Endometrium (tissue), 2 donors: Measurements from ENCODE around the gene MAT1A.

Source experiments
- FAIRE-seq: peaks from 2 replicates; lab custom pipeline; 2012; peaks lifted over from hg19 to GRCh38; lab: Jason Lieb, UNC
- donor health status: control.
- donor health status: control.

The MAT1A gene

DNA sequence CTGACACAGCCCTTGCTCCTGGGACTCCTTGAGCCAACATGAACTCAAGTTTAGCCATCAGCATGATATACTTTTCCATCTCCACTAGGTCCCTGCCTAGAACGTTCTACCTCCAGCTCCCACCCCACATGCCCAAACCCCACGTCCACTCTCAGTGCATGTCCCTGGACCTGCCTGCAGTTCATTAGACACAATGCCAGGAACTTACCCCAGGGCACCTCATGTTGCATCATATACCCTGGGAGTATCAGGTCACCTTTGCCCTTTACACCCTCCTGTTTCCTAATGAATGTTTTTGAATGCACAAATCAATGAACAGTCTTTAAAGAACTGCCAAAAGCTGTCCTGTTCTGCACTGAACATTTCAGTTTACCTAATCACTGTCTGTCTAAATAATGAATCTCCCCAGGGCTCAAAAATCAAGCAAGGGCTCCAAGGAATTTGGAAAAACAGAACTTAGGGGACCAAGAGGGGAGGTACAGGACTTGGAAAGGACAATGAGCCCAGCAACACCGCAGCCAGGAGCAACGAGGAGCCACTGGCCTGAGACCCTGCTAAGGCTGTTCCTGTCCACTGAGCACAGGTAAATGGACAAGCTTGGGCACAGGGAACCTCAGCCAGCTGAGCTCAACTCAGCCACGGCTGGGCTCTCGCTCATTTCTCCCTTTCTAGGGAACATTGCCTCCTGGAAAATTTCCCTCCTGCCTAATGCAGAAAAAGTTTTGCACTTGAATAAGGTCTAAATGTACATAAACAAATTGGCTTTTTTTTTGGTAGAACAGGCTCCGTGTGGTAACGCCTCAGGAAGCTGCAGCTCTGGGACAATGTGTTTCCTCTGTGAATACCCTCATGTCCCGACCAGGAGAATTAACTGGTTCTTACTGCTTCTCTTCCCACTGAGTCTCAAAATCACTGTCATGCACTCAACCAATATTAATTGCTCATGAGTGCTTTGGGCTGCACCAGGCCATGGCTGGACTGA, 7.4 kb downstream of the MAT1A start:
- no peak for FAIRE-seq

DNA sequence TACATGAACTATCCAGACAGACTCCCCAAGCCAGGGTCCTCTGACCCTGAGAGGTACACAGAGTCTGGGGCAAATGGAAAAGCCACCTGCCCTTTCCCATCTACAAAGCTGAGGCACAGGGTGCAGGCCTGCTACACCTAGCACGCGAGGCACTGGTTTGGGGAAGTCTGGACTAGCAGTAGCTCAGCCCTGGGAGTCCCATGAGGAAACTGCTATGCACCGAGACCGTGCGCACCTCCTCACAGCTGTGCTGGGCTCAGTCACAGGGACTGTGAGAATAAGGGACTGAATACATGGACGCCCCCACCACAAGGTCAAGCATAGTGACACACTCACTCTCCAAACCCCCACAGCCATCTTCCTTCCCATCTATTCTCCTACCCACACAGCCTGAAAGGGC, 8.2 kb downstream of the MAT1A start:
- no peak for FAIRE-seq

DNA sequence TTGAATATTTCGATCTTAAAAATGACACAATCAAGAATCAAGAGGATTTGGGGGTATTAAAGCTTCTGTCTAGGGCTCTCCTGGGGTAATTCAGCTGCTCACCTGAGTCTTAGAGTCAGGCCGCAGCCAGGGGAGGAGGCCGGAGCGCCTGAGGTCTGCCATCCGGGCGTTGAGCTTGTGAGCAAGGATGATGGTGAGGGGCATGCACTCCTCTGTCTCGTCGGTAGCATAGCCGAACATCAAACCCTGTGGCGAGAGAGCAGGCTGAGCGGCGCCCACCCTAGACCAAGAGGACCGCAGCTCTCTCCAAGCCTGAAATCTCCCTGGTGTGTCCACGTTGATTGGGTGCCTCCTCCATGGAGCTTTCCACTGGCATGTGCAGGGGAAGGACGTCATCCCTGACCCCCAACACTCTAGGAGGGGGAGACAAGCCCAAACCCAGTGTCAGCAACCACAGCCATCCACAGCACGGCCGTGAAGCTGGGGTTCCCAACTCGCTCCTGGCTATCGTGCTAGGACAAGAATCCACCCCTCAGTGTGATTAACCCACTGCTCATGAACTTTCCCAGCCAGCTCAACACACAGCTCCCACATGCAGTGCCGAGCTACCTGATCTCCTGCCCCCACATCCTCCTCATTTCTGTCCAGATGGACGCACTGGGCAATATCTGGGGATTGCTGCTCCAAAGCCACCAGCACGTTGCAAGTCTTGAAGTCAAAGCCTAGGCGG, 9.2 kb downstream of the MAT1A start:
- no peak for FAIRE-seq

DNA sequence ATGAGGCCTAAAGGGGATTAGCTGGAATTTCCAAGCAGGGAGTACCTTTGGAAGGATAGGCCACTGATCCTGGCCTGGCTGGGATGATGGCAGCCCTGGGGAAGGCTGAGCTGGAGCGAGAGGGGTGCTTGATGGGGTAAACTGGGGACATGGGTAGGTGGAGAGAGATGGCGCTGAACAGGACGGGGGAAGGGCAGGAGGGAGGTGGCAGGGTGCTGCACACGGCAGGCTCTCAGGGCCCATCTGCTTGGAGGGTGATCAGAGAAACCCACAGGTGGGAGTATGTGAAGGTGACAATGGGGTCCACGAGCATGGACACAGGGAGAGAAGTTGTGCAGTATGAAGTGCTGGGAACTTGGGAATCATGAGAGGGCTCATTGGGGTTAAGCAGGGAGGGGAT, 10.3 kb downstream of the MAT1A start:
- FAIRE-seq, result no peak

DNA sequence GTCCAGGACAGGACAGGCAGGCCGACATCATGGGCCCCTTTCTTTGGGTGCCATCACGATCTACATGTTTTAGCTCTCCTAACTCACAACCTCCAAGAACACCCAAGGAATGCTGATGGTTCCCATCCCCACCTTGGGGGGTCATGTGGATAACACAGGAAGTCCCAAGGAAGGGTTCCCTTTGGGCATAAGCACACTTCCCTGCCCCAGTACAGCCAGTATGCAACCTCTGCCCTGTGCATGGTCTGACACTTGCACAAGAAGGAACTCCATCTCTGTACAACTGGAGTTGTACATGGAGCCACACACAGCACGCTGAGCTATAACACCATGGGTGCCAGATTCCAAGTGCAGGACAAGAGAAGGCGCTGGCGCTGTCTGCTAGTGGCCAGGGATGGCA, 11.0 kb downstream of the MAT1A start:
- no peak for FAIRE-seq

DNA sequence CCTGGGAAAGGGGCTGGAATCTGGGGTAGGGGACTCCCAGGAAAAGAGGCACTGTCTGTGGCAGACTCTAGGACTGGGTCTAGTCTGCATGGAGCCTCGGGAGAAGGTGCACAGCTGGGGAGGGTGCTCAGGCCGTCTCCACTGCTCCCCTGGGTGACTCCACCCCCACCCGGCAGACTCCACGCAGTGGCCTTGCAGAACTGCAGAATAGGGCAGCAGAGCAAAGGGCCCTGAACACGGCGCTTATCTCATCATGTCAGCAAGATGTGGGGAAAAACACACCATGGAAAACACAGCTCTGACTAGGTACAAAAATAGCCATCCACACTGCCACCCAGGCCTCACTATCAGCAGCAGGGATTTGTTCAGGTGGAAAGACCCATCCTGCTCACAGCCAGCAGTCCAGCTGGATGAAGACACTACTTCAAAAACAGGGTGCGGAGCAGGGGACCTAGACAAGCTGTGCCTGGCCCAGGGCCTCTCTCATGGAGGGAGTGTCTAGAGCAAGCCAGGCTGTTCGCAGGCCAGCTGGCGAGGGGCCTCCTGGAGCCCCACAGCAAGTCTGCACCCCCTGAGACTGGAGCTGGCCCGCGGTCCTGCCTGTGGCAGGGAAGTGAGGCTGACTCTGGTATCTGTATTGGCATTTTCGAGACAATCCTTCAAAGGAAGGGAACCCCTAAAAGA, 11.7 kb downstream of the MAT1A start:
- no peak for FAIRE-seq

DNA sequence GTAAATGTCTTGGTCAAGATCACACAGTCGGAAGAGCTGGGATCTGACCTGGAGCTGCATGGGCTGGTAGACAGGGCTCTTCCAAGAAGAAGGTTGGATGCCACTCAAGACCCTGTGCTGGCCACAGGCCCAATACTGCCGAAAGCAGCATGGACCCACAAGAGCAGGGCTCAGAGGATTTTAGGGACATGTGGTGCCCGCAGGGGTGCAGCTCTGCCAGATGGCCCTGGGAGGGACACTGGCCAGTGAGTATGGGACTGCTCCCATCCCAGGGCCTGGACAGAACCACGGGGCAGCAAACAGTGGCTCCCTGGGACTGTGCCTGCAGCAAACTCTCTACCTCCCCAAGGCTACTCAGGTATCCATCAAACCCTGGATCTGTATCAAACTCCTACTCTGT, 12.4 kb downstream of the MAT1A start:
- FAIRE-seq, result no peak

DNA sequence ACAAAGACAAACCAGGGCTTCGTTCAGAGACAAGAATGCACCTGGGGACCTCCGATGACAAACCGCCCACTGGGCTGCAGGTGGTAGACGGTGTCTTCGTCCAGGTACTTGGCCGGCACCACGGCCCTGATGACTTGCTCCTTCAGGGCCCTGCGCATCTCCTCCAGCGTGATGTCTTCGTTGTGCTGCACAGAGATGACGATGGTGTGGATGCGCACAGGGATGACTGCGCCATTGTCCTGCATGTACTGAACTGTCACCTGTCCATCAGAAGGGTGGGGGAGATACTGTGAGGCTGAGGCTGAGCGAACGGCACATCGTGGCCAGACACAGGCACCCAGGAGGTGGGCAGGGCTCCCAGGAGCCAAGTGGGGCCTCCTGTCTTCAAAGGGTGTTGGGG, 13.1 kb downstream of the MAT1A start:
- no peak for FAIRE-seq

DNA sequence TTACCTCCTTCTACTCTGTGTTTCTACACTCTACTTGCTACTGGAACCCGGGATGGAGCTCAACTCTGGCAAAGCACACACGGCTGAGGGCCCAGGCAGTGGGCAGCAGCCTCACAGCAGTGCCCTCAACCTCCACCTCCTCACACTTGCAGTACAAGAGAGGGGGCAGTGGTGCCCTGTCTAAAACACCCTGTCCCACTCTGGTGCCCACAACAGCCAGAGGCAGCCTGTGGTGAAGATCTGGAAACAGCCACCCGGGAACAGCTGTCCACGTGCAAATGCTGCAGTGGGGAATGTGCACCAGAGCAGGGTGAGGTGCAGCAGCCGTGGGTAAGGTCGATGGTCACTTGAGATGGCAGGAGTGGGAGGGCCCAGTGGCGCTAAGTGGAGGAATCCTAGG, 13.7 kb downstream of the MAT1A start:
- no peak for FAIRE-seq

DNA sequence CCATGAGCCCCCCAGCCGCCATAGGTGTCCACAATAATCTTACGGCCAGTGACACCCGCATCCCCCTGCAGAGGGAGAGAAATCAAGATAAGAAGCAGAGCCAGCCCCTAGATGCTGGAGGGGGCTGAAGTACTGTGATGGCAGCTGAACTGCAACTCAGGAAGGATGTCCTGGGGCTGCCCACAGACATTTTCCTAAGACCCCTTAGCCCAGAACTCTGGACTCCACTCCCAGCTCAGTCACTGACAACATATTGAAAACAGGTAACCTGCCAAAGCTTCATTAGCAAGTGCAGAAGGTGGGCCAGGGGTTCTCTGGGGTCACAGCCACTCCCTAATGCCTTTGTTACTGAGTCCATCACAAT, 14.3 kb downstream of the MAT1A start:
- no peak for FAIRE-seq

DNA sequence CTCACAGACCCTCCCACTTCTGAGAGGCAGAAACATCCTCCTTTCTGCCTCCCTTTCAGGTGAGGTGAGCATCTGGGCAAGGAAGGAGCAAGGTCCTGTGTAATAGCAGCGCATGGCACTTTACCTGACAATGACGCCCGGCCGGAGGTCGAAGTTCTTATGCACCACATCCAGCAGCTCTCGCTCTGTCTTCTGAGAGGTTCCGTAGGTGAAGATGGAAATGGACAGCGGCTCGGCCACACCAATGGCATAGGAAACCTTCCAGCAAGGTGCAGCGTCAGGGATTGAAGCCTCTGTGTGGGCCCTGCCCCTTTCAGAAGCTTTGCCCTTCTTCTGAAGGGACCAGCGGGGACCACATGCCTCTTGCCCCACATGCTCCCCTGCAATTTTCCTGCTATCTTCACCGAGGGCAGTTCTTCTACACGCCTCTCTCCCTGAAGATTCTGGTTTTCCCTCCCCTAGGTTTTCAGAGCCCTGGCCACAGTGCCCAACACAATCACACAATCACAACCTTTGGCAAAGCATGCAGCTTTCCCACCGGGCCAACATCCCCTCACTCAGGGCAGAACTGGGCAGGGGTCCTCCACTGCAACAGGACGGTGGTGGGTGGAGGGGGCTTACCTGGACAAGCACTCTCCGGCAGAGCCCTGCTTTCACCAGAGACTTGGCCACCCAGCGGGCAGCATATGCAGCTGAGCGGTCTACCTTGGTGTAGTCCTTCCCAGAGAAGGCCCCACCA, 14.9 kb downstream of the MAT1A start:
- FAIRE-seq, result no peak

DNA sequence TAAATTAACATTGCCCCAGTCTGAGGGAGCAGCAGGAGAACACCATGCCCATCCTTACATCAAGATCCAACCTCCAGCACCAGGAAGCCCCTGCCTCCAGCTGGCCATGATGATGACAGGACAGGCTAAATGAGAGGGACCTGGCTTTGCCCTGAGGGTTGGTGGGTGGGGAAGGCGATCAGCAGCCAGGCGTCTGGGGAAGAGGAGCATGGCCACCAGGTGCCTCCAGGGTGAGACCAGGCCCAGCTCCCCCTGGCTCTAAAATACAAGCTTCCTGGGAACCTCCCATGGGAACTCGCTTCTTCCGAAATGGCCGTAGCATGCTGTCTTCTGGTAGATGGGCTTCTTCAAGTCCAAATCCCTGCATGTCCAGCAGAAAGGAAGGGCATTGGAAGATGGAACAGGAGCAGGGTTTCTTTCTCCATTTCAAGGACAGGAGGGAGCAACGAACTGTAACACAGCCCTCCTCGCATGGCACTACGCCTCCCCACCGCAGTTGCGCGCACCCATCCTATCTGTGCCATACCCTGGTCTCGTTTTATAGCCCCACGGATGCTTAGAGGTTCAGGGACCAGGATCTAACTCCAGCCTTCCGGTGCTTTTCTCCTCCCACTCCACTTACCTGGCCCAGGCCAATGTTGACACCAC, 15.8 kb downstream of the MAT1A start:
- FAIRE-seq, result no peak

DNA sequence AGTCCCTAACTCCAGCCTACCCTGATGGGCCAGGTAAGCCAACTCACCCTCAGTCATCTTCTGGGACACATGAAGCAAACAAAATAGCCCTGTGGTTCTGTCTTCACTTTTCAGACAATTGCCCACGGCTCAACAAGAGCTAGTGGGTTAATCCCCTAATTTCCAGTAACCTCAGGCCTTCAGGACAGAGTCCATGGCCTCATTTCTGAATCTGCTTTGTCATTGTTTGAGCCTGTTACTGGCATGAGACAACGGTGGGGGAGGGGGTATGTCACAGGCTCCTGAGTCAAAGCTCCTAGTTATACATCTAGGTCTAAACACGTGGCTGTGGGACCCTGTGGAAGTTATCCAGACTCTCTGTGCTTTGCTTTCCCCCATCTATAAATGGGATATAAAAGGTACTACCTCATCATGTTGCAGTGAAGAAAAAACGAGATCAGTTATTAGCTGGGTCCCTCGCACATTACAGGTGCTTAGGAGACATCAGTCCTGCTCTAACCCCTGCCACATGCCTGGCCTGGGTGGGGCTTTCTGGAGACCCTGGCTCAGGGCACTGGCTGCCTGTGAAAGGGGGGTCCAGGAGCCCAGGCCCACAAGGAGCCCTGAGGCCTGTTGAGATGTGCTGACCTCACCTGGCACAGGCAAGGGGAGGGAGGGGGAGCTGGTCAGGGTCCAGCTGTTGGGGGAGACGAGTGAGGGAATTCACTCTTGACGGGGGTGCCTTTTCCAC, 16.5 kb downstream of the MAT1A start:
- FAIRE-seq, result no peak

DNA sequence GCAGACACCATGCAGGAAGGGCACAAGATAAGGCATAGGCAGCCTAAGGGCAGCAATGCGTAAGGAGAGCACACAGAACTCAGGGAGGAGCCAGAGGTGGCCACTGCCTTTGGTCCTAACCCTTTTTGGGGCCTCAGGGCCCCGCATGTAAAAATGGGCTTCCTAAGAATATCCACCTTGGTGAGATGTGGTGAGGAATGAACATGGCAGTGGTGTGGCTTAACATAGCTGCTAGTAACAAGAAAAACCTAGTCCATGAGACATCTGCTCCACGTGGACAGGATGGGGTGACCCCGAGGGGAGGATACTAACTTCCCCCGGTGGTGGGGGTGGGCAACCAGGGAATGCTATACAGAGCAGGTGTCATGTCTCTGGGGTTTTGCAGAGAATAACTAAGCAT, 18.0 kb downstream of the MAT1A start:
- no peak for FAIRE-seq

DNA sequence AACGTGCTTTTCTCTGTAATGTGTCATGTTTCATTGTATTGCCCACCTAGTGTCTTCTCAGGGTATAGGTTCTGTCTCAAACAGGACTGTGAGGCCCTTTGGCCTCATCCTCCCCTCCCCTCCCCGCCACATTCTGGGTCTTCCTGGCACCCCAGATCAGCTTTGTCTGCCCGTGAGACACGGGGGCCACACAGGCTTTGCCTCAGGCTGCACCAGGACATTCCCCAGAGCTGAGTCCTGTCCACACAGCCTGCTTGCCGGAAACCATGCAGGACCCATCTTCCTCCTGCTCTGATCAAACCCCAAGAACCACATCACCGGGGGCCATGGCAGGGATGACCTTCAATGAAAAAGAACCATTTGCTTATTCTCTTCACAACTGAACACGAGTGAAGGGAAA, 18.6 kb downstream of the MAT1A start:
- FAIRE-seq, result no peak

DNA sequence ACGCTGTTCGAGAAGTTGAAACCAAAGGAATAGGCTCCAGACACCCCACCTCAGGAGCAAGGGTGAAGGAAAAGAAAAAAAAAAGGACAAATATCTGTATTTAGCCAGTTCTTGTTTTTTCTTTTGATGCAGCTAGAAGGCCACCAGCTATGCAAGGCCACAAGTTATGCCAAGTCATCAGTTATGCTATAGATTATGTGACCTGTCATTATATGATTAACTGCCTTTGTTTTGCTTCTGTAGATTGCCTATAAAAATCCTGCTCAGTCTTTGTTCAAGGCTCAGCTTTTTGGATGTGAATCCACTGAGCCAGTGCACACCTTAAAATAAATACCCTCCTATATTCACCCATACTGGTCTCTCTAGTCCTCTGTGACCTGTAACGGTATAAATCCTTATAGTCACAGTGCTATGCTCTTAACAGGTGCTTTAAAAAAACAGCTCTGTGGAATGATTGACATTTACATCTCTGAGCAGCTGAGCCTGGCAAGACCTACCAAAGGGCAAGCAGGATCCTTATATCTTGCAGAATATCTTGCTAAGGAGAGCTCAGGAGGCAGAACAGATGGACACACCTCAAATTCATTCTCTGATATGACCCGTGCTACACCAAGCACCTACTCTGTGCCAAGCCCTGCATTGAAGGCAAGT, 20.4 kb downstream of the MAT1A start:
- FAIRE-seq, result no peak

DNA sequence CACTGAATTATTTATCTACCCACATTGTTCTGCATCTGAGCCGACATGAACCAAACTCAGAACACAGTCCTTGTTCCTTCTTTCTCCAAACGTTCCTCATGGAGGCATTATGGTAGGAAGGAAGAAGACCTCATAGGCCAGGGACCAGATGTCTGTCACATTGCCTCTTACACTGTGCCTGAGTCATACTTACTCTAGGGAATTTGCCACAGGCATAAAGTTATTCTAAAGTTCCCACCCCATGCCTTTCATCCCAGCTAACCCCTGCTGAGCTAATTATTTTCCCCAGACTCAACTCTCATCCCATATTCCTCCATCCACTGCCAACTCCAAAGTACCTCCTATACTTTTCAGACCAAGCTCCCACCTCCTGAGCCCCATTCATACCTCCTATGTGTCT, 21.2 kb downstream of the MAT1A start:
- FAIRE-seq, result no peak

DNA sequence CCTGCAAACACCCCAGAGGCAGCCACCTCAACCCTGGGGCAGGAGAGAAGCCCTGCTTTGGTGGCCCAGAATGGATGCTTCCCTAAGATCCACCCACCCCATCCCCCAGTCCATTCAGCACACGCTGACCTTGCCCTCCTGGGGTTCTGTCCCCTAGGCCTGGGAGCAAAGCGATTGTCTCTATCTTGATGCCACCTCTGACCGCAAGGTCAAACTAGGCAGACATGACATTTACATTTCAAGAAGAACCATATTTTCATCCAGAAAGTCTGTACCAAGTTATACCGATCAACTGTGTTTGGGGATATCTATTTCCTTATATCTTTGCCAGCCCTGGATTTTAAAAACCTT, 23.0 kb downstream of the MAT1A start:
- no peak for FAIRE-seq

DNA sequence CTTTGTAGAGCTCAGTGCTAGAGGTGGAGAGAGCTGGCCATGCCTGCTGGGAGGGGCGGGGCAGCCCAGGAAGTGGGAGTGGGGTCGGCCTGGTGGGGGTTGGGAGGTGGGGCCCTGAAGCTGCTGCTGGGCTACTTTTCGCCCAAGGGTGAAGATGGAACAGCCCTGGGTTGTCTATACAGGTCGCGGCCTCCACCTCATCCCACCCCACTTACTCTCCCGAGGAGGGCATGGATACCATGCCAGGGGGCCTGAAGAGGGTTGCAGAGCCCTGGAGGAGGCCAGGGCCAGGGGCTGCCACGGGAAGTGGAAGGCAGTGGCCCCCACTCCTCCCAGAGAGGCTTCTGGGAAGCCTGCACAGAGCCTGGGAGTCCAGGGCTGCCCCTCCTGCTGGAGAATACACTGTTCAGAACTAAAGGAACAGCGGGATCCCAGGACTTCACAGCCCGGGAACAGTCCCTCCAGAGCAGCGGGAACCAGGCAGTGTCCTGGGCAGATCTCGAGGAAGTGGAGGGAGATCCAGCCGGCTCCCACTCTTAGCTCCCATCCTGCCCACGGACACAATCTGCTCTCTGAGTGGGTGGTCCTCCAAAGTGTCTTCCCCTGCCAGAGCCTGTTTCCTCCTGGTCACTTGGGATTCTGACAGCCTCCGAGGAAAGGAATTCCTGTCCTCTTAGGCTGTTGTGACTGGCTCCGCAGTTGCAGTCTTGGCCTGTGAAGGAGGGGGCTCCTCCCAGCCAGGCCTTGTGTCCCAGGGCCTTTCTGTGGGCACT, 23.5 kb downstream of the MAT1A start:
- FAIRE-seq, result no peak
